T-helper 2 cell (primary cell): Measurements from ENCODE around the gene ENDOV.

Source experiments
- DNase-seq, 5 experiments: peaks; one replicate each; pipeline versions ENCODE4 v3.0.0 to v3.0.0-alpha.2; 2012 to 2022
- total RNA-seq, 2 donors: gene quantifications; one replicate each; lab custom pipeline; 2026; lab: John Stamatoyannopoulos, UW

The ENDOV gene
- total RNA-seq: 5.0 to 7.9 reads per million in 2 donors

- DNase-seq: peak; percentile 84 to 94 (median 91)
These were observed at the start of gene ENDOV for GRCh38 chr17:80414803-80415625. Gene ENDOV (plus strand): TSS chr17:80415167. CDS start chr17:80415195, 28 bp downstream.

DNA sequence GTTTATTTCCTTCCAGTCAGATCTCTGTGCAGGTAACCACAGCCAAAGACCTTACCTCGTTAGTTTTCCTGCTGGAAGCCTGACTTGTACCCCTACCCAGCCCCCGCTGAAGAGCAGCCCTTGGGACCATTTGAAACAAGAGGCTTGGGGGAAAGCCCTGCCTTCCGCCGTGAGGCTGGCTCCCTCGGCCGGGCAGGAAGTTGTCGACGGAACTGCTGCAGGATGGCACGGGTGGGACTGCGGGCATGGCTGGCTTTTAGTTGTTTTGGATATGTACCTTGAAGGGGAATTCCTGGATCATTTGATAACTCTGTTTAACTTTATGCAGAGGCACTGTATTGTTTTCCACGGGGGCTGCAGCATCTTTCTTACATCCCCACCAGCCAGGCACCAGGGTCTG, 49.0 kb upstream of the ENDOV start:
- no peak for DNase-seq

GRCh38 chr17:80367503-80367902, 47.5 kb upstream of the ENDOV start:
- DNase-seq: no peak

- no peak for DNase-seq
These were observed 43.8 kb upstream of the ENDOV start for GRCh38 chr17:80371196-80371595.

- no peak for DNase-seq
These were observed 42.5 kb upstream of the ENDOV start for GRCh38 chr17:80372456-80372855.

DNA sequence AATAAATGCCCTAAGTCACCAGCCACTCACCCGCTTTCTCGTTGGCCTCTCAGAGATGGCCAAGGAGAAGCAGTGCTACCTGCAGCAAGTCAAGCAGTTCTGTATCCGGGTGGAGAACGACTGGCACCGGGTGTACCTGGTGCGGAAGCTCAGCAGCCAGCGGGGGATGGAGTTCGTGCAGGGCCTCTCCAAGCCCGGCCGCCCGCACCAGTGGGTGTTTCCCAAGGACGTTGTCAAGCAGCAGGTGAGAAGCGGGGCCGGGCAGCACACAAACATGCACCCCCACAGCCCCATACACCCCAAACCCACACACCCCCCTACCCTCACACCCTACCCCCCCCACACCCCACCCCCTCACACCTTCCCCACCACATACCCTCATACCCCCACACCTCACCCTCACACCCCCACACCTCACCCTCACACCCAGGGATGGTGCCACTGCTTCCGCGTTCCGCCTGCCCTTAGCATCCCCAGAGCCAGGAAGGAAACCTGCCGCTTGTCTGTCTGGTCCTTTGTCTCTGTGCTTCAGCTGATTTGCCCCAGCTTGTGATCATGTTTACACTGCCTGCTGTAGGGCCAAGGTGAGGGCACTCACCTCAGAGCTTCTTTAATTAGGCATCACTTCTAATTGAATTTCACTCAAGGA, 41.9 kb upstream of the ENDOV start:
- DNase-seq: no peak

- DNase-seq: no peak
These were observed 40.8 kb upstream of the ENDOV start for GRCh38 chr17:80374039-80374731.

DNA sequence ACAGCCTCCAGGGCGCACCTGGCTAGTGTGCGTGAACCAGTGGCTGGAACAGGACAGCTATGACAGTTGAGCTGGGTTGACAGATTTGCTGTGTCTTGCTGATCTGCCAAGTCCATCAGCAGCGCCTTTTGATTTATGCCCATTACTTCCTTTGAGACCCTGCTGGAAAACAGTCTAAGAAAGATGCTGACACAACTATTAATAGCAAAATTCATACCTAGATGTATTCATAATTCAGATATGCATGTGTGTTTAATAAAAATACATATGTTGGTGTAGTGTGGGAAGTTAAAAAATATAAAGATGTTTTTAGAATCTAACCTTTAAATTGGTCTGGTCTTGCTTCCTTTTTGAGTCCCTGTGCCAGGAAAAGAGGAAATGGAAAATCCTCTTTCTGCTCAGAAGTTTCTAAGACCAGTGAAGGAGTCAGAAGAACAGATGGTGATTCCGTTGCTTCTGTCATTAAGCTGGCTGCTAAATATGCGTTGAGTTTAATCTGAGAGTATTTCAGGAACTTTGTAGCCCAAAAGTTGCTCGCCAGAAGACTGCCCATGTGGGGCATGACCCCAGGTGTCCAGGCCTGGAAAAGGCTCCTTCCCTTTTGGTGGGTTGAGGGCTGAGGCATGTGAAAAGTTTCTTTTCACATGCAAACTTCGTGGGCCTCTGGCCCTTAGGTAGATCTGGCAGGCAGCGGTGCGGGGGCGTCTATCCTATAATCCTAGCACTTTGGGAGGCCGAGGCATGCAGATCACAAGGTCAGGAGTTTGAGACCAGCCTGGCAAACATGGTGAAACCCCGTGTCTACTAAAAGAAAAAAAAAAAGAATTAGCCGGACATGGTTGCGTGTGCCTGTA, 40.0 kb upstream of the ENDOV start:
- no peak for DNase-seq

DNA sequence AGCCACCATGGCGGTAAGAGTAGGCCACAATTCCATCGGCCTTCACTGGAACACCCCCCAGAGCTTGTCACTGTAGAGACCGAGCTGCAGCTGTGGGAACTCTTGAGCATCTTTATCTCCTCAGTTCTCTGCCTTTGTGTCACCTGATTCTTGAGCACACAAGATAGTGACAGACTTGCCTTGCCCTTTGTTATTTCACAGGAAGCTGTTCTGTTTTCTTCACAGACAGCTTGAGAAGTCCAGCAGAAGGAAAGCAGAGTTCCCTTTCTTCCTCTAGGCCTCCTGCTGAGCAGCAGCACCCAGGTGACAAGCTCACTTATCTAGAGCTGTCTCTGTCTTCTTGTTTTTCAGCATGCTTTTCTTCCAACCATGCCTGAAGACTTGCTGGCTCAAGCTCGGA, 38.4 kb upstream of the ENDOV start:
- no peak for DNase-seq

DNA sequence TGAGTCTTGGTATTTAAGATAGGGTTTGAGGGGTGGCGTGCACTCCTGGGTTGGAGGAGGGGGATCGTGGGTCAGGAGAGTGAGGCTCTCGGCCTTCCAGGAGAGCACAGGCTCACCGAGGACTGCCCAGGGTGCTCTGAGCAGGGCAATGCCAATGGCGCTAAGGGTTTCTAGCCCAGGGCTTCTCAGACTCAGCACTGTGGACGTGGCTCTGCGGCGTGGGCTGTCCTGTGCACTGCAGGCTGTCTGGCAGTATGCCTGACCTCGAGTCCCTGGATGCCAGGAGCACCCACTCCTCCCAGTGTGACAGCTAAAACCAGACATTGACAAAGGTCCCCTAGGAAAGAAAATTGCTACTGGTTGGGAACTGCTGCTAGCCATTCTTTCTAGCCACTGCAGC, 37.2 kb upstream of the ENDOV start:
- no peak for DNase-seq

DNA sequence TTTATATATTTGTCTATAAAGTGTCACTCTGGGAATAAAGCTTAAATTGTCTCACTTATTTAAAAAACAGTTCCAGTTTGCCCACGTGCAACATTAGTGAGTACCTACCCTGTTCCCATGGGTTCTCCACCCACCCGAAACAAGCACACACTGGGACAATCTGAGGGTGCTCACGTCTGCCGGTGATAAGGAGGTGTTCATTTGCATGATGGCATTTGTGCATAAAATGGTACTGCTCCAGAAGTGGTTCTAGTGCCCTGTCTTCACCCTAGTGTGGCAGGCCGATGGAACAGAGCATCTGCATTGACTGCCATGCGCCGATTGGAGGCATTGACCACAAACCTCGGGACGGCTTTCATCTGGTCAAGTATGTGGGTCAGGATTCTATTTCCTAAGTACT, 35.6 kb upstream of the ENDOV start:
- DNase-seq: no peak

DNA sequence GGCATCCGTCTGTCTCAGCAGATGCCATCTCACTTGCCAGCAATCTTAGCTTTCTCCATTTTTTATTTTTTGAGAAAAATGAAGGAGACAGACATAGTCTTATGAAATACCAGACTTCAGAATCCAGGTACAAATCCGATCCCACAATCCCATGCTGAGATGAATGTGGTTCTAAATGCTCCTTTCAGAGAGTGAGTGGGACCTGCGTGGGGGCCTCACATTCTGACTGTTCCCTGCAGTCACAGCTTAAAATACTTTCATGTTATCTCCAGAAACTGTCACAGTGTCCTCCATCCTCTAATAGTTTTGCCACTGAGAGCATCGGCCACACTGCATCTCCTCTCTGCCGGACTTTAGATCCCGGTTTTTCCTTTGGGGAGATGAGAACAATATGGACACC, 34.9 kb upstream of the ENDOV start:
- DNase-seq: no peak

GRCh38 chr17:80380555-80381002, 34.4 kb upstream of the ENDOV start:
- no peak for DNase-seq

DNA sequence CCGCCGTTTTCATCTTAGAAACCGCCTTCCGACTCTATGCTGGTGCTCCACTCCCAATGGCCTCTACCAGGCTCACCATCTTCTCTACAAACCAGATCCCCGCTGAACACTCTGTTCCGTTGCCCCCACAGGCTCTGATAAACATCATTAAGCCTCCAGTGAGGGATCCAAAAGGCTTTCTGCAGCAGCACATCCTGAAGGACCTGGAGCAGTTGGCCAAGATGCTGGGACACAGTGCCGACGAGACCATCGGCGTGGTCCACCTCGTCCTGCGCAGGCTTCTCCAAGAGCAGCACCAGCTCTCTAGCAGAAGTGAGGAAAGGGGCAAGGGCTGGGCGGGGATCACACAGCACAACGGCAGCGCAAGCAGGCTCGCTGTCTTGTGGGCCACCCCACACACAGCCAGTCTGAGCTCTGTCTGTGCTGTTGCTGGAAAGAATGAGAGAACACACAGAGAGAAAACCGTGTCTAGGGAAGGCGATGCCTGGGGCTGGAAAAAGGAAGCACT, 33.5 kb upstream of the ENDOV start:
- no peak for DNase-seq

DNA sequence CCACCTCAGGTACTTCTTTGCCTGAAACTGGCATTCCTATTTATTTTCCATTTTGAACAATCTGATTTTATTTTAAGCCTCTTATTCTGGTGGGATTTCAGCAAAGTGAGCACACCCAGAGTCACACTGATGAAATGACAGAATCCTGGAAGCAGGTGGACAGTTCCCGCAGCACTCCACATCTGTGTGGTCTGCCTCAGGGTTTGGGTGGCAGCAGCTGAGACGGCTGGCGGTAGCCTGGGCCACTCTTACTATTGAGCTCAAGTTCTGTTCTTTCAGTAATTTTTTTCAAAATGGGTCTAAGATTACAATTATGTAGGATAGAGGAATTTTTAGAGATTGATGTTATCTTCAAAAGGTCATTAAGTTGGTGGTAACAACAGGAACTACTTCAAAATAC, 32.5 kb upstream of the ENDOV start:
- DNase-seq: no peak

DNA sequence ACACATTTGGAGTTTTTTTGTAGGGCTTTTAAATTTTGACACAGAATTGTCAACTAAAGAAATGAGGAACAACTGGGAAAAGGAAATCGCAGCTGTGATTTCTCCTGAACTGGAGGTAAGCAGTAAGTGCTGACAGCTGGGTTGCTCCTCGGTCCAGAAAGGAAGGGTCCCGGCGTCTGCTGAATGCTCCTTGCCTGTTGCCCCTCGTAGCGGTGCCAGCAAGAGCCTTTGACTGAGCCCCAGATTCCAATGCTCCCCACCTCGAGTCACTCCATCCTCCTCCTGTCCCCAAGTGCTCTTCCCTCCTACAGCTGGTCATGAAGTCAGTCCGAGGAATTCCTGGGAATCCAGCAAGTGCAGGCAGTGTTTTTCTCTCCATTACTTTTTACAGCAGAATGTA, 32.0 kb upstream of the ENDOV start:
- DNase-seq: no peak

DNA sequence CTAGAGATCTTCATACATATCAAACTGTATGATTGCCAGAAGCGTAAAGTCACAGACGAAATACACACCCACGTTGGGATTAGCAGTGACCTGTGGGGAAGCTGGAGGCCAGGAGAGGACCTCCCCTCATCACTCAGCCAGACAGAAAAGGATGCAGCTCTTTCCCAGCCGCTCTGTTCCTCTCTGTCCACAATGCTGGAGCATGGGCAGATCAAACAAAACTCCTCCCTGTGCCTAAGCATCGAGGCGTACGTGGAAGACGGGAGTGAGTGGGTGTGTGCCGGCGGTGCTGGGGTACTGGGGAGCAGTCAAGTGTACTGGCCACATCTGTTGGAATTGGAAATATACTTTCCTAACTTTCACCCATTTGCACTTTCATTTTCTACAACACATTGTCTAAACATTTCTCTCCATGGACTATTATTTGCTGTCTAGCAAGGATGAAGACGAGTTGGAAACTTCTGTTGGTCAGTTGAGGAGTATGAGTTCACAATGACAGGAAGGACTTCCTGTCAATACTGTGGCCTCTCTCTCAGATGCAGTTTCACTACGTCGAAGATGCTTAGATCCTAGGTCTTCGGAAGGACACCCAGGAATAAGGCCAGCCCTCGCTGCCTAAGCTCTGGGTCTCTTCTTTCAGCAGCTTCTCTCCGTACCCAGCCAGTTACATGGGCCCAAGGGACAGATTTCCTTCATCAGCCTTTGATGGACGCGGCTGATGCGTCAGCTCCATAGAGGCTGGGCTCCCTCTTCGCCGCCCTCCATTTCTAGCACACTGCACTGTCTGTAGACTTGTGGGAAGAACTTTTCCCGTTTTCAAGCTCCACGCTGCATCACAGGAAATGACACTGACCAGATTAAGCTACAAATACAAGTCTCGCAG, 30.6 kb upstream of the ENDOV start:
- DNase-seq: no peak

DNA sequence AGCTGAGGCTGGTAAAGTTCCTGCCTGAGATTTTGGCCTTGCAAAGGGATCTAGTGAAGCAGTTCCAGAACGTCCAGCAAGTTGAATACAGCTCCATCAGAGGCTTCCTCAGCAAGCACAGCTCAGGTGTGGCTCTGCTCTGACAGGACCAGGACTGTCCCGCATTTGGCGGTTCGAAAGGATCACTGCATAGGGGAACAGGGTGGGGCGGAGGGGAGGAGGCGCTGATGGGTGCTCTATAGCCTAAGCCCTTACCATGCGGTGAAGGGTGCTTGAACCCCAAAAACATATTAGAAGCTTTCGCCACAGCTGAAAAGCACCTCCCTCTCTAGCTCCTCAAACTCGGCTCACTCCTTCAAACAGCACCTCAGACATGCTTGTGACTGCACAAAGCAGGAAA, 29.9 kb upstream of the ENDOV start:
- no peak for DNase-seq

GRCh38 chr17:80386341-80386740, 28.6 kb upstream of the ENDOV start:
- no peak for DNase-seq

- DNase-seq: no peak
These were observed 27.9 kb upstream of the ENDOV start for GRCh38 chr17:80387071-80387470.

DNA sequence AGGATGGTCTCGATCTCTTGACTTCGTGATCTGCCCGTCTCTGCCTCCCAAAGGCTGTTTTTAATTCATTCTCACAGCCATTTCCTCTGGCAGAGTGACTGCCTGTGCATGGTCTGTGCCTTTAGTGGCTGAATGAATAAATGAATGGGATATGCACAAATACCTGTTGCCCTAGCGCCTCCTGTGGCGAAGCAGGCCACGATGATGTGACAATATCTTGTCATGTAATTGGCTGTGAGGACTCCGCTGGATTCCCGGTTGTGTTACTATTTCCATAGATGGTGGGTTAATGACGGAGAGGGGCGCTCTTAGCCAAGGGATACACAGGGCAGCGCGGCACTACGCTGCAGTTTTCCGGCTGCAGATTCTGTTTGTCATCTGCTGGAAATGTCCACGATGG, 26.8 kb upstream of the ENDOV start:
- no peak for DNase-seq
